Stimulated activated CD8-positive, alpha-beta memory T cell treated with anti-CD3 and anti-CD28 coated beads, Interleukin-15, amount 100 ng/mL, for 48 hours (primary cell): ENCODE measurements around the gene CCDC63.

ENCODE experiments used
- DNase-seq, 2 donors: peaks; one replicate each; pipeline ENCODE4 v3.0.0-alpha.2; 2020; ENCODE audit warnings: low read depth in 2 of 2

The CCDC63 gene

GRCh38 chr12:110885152-110885840 lies 38.5 kb downstream of the CCDC63 start:
- no peak for DNase-seq

GRCh38 chr12:110888256-110888991 lies 41.6 kb downstream of the CCDC63 start:
- DNase-seq: no peak

GRCh38 chr12:110889361-110889760 lies 42.6 kb downstream of the CCDC63 start:
- no peak for DNase-seq

GRCh38 chr12:110893956-110894355 lies 47.2 kb downstream of the CCDC63 start:
- no peak for DNase-seq

- no peak for DNase-seq
Observed at GRCh38 chr12:110896559-110896958, 49.8 kb downstream of the CCDC63 start.

GRCh38 chr12:110901401-110901800 lies 54.6 kb downstream of the CCDC63 start:
- DNase-seq: no peak

- DNase-seq: no peak
Observed at GRCh38 chr12:110903511-110903910, 56.7 kb downstream of the CCDC63 start.

- DNase-seq: no peak
Observed at GRCh38 chr12:110906083-110906482, 59.3 kb downstream of the CCDC63 start.

GRCh38 chr12:110906516-110906915 lies 59.7 kb downstream of the CCDC63 start:
- DNase-seq: no peak

- no peak for DNase-seq
Observed at GRCh38 chr12:110906985-110907384, 60.2 kb downstream of the CCDC63 start.

- no peak for DNase-seq
Observed at GRCh38 chr12:110907583-110907982, 60.8 kb downstream of the CCDC63 start.

GRCh38 chr12:110908377-110909152 lies 61.8 kb downstream of the CCDC63 start:
- no peak for DNase-seq

- no peak for DNase-seq
Observed at GRCh38 chr12:110912263-110912662, 65.5 kb downstream of the CCDC63 start.

GRCh38 chr12:110913119-110914056 lies 66.6 kb downstream of the CCDC63 start:
- no peak for DNase-seq

- no peak for DNase-seq
Observed at GRCh38 chr12:110916295-110916875, 69.6 kb downstream of the CCDC63 start.

GRCh38 chr12:110917467-110917866 lies 70.7 kb downstream of the CCDC63 start:
- no peak for DNase-seq

- DNase-seq: no peak
Observed at GRCh38 chr12:110917961-110918360, 71.2 kb downstream of the CCDC63 start.

GRCh38 chr12:110919720-110920119 lies 72.9 kb downstream of the CCDC63 start:
- no peak for DNase-seq

- DNase-seq: no peak
Observed at GRCh38 chr12:110920324-110920910, 73.6 kb downstream of the CCDC63 start, which contains the start of gene MYL2. Gene MYL2 (minus strand): TSS chr12:110920579. CDS start chr12:110920529, 50 bp downstream.

GRCh38 chr12:110921262-110921661 lies 74.5 kb downstream of the CCDC63 start:
- DNase-seq: no peak

GRCh38 chr12:110922652-110923051 lies 75.9 kb downstream of the CCDC63 start:
- DNase-seq: no peak
